KOPT-K1 (cell line): Measurements from ENCODE around the gene SGIP1.

Experiments used
- H3K27ac ChIP-seq: fragments of 200-600 bp; sonication (generic); 2 replicates; pipeline ENCODE4 v1.5.1; 2016; ENCODE audit warnings: antibody characterized with exemption, mild to moderate bottlenecking, low read depth, low read length; ENCODE audit not compliant: poor library complexity, severe bottlenecking
- H3K36me3 ChIP-seq: fragments of 200-600 bp; sonication (generic); 2 replicates; pipeline ENCODE4 v1.5.1; 2017; ENCODE audit warnings: antibody characterized with exemption, mild to moderate bottlenecking, low read length, moderate library complexity; ENCODE audit not compliant: insufficient read depth
- H3K9me3 ChIP-seq: fragments of 200-600 bp; sonication (generic); 2 replicates; pipeline ENCODE4 v1.5.1; 2017; ENCODE audit warnings: antibody characterized with exemption, low read length, mild to moderate bottlenecking; ENCODE audit not compliant: insufficient read depth, poor library complexity, severe bottlenecking

SGIP1 gene

GRCh38 chr1:66637146-66637545 is 103.2 kb downstream of the SGIP1 start:
- Histone ChIP-seq H3K36me3 (no peaks in the 10 kb centered on the region), H3K27ac (no peak overlapping the region), H3K9me3 (no peaks in the 10 kb centered on the region)

GRCh38 chr1:66641891-66642473 is 108.0 kb downstream of the SGIP1 start:
- Histone ChIP-seq H3K27ac (no peak overlapping the region), H3K36me3 (no peaks in the 10 kb centered on the region)

GRCh38 chr1:66642992-66643391 is 109.0 kb downstream of the SGIP1 start:
- no peaks in the 10 kb centered on the region for H3K36me3 ChIP-seq
- no peak overlapping the region for H3K27ac ChIP-seq
- no peaks in the 10 kb centered on the region for H3K9me3 ChIP-seq

More at GRCh38 chr1:66641891-66642473, 108.0 kb downstream of the SGIP1 start:
- H3K9me3 ChIP-seq: no peaks in the 10 kb centered on the region

GRCh38 chr1:66644331-66644730 is 110.4 kb downstream of the SGIP1 start:
- H3K27ac ChIP-seq: no peak overlapping the region
- no peaks in the 10 kb centered on the region for H3K36me3 ChIP-seq

GRCh38 chr1:66648901-66649595 is 115.1 kb downstream of the SGIP1 start:
- no peaks in the 10 kb centered on the region for H3K36me3 ChIP-seq
- no peak overlapping the region for H3K27ac ChIP-seq
- H3K9me3 ChIP-seq: no peaks in the 10 kb centered on the region

More at GRCh38 chr1:66644331-66644730, 110.4 kb downstream of the SGIP1 start:
- H3K9me3 ChIP-seq: no peaks in the 10 kb centered on the region

- H3K36me3 ChIP-seq: no peaks in the 10 kb centered on the region
- no peaks in the 10 kb centered on the region for H3K9me3 ChIP-seq
- no peak overlapping the region for H3K27ac ChIP-seq
Observed at GRCh38 chr1:66652556-66652955, 118.6 kb downstream of the SGIP1 start.

- H3K9me3 ChIP-seq: no peaks in the 10 kb centered on the region
- no peaks in the 10 kb centered on the region for H3K36me3 ChIP-seq
- no peak overlapping the region for H3K27ac ChIP-seq
Observed at GRCh38 chr1:66654643-66655042, 120.7 kb downstream of the SGIP1 start.

GRCh38 chr1:66671455-66671854 is 137.5 kb downstream of the SGIP1 start:
- Histone ChIP-seq H3K36me3 (no peaks in the 10 kb centered on the region), H3K9me3 (no peaks in the 10 kb centered on the region), H3K27ac (no peak overlapping the region)

- H3K36me3 ChIP-seq: no peaks in the 10 kb centered on the region
- no peak overlapping the region for H3K27ac ChIP-seq
- H3K9me3 ChIP-seq: no peaks in the 10 kb centered on the region
Observed at GRCh38 chr1:66676613-66677298, 142.8 kb downstream of the SGIP1 start.

GRCh38 chr1:66678146-66678545 is 144.2 kb downstream of the SGIP1 start:
- Histone ChIP-seq H3K36me3 (no peaks in the 10 kb centered on the region), H3K9me3 (no peaks in the 10 kb centered on the region), H3K27ac (no peak overlapping the region)

GRCh38 chr1:66679140-66679539 is 145.2 kb downstream of the SGIP1 start:
- H3K27ac ChIP-seq: no peak overlapping the region
- no peaks in the 10 kb centered on the region for H3K9me3 ChIP-seq
- H3K36me3 ChIP-seq: no peaks in the 10 kb centered on the region

- no peaks in the 10 kb centered on the region for H3K36me3 ChIP-seq
- H3K27ac ChIP-seq: no peak overlapping the region
- H3K9me3 ChIP-seq: no peaks in the 10 kb centered on the region
Observed at GRCh38 chr1:66681686-66682085, 147.7 kb downstream of the SGIP1 start.

- Histone ChIP-seq H3K27ac (no peak overlapping the region), H3K9me3 (no peaks in the 10 kb centered on the region), H3K36me3 (no peaks in the 10 kb centered on the region)
Observed at GRCh38 chr1:66682106-66682505, 148.2 kb downstream of the SGIP1 start.

- no peak overlapping the region for H3K27ac ChIP-seq
- H3K36me3 ChIP-seq: no peaks in the 10 kb centered on the region
- no peaks in the 10 kb centered on the region for H3K9me3 ChIP-seq
Observed at GRCh38 chr1:66684353-66684752, 150.4 kb downstream of the SGIP1 start.

- no peaks in the 10 kb centered on the region for H3K36me3 ChIP-seq
- no peaks in the 10 kb centered on the region for H3K9me3 ChIP-seq
- no peak overlapping the region for H3K27ac ChIP-seq
Observed at GRCh38 chr1:66685265-66685664, 151.3 kb downstream of the SGIP1 start.
